Endodermal cell (in vitro differentiated cells): Measurements from ENCODE around the gene AUTS2. TPM values are rescaled to one million over a fixed set of nuclear protein-coding genes. Genes with fewer than 3 reads are reported as not detected.

ENCODE experiments used
- DNase-seq: peaks from one replicate; pipeline ENCODE4 v3.0.0-alpha.2; 2017
- H3K27ac ChIP-seq: 2 replicates; pipeline ENCODE4 v1.5.1; 2013; ENCODE audit warnings: mild to moderate bottlenecking, low read depth, low read length, moderate library complexity
- H3K27me3 ChIP-seq: 2 replicates; pipeline ENCODE4 v1.6.1; 2013; ENCODE audit warnings: mild to moderate bottlenecking, low read length, moderate library complexity; ENCODE audit not compliant: insufficient read depth, control insufficient read depth, poor library complexity, severe bottlenecking
- H3K36me3 ChIP-seq: 2 replicates; pipeline ENCODE4 v1.7.0; 2013; ENCODE audit warnings: mild to moderate bottlenecking, low read length, moderate library complexity; ENCODE audit not compliant: control insufficient read depth, insufficient read depth
- H3K4me1 ChIP-seq: one replicate; pipeline ENCODE4 v1.7.0; 2013; ENCODE audit warnings: low read length; ENCODE audit not compliant: control insufficient read depth, insufficient read depth
- H3K4me3 ChIP-seq: 2 replicates; pipeline ENCODE4 v1.5.1; 2013; ENCODE audit warnings: mild to moderate bottlenecking, low read length, moderate library complexity
- H3K9ac ChIP-seq: 2 replicates; pipeline ENCODE4 v1.6.1; 2013; ENCODE audit warnings: mild to moderate bottlenecking, low read length, moderate library complexity; ENCODE audit not compliant: poor library complexity, severe bottlenecking; ENCODE audit errors: extremely low read depth
- H3K9me3 ChIP-seq: 2 replicates; pipeline ENCODE4 v1.6.1; 2013; ENCODE audit warnings: mild to moderate bottlenecking, low read length, moderate library complexity; ENCODE audit not compliant: control insufficient read depth
- H3K27ac Mint-ChIP-seq: 2 replicates; pipeline ENCODE4 v1.8.0; 2020; ENCODE audit warnings: mixed read lengths
- H3K27me3 Mint-ChIP-seq: 2 replicates; pipeline ENCODE4 v1.8.0; 2021; ENCODE audit warnings: mild to moderate bottlenecking, mixed read lengths; ENCODE audit not compliant: insufficient read depth
- H3K36me3 Mint-ChIP-seq: 2 replicates; pipeline ENCODE4 v1.8.0; 2020; ENCODE audit warnings: low read depth, mixed read lengths
- H3K4me1 Mint-ChIP-seq: 2 replicates; pipeline ENCODE4 v1.8.0; 2020; ENCODE audit warnings: mixed read lengths
- H3K4me3 Mint-ChIP-seq: 2 replicates; pipeline ENCODE4 v1.8.0; 2020; ENCODE audit warnings: mild to moderate bottlenecking, moderate library complexity, mixed read lengths
- H3K9me3 Mint-ChIP-seq: 2 replicates; pipeline ENCODE4 v1.8.0; 2020; ENCODE audit warnings: mild to moderate bottlenecking, mixed read lengths
- WGBS, 2 experiments: methylation state at CpG; one replicate each; pipeline versions ENCODE4 v1.1.5 to v1.1.7; 2013; ENCODE audit warnings: missing lambda C conversion rate in 2 of 2, mixed read lengths in 1 of 2; ENCODE audit not compliant: insufficient coverage in 1 of 2, insufficient read length in 1 of 2; 5-methylcytosine and 5-hydroxymethylcytosine counted together
- total RNA-seq, 2 donors: library from RNA; stranded (reverse); fragmentation: NEBNext Ultra II Directional in 1 of 2; extraction: Animal tissue kit (Norgen Biotek cat#: 25700) in 1 of 2; gene quantifications; 2 replicates in 1 of 2; 3 replicates in 1 of 2; pipeline ENCODE4 v1.2.1, GENCODE V29; 2021
- TF ChIP-seq, protein P1 (sequence below): fragments of 200-600 bp; sonication (generic); conservative IDR thresholded peaks from 2 replicates; pipeline ENCODE4 v1.5.0; 2021; ENCODE audit warnings: antibody characterized with exemption, mild to moderate bottlenecking

The AUTS2 gene
- total RNA-seq, 2 donors from 2014 or later: 76.8 to 106 TPM

DNA sequence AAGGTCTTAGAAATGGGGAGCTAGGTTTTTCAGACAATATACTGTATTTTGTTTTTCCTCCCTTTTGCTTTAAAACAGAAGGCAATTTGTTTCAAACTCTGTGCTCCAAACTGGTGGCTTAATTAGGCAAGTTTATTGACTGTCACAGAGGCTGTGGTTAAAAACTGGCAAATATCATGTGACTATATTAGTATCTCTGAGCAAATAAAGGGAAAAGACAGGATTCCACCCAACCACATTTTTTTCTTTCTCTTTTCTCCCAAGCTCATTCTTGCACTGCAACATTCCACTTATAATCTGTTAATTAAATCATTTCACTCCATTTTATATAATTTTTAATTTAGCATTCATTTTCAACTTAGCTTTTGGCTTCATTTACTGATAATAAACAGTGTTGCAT, 615.8 kb downstream of the AUTS2 start:
- TF ChIP-seq, protein P1, sequence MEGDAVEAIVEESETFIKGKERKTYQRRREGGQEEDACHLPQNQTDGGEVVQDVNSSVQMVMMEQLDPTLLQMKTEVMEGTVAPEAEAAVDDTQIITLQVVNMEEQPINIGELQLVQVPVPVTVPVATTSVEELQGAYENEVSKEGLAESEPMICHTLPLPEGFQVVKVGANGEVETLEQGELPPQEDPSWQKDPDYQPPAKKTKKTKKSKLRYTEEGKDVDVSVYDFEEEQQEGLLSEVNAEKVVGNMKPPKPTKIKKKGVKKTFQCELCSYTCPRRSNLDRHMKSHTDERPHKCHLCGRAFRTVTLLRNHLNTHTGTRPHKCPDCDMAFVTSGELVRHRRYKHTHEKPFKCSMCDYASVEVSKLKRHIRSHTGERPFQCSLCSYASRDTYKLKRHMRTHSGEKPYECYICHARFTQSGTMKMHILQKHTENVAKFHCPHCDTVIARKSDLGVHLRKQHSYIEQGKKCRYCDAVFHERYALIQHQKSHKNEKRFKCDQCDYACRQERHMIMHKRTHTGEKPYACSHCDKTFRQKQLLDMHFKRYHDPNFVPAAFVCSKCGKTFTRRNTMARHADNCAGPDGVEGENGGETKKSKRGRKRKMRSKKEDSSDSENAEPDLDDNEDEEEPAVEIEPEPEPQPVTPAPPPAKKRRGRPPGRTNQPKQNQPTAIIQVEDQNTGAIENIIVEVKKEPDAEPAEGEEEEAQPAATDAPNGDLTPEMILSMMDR: no peak
- Mint-ChIP-seq H3K27ac (no peak overlapping the region), H3K36me3 (peaks cover 5% of the 10 kb centered on the region), H3K4me3 (no peak overlapping the region), H3K4me1 (peaks cover 20% of the 10 kb centered on the region), H3K9me3 (no peaks in the 10 kb centered on the region), H3K27me3 (no peaks in the 10 kb centered on the region)
- no peak for DNase-seq
- Histone ChIP-seq H3K27me3 (no peaks in the 10 kb centered on the region), H3K27ac (no peak overlapping the region), H3K36me3 (no peaks in the 10 kb centered on the region), H3K4me1 (peaks cover 14% of the 10 kb centered on the region), H3K9me3 (no peaks in the 10 kb centered on the region), H3K9ac (no peak overlapping the region), H3K4me3 (no peak overlapping the region)

GRCh38 chr7:70215491-70215890, 617.2 kb downstream of the AUTS2 start:
- 89 to 92% methylated on average over 1 of the region's 1 CpG for WGBS, 2 experiments
- peaks cover 20% of the 10 kb centered on the region for H3K4me1 Mint-ChIP-seq
- H3K9ac ChIP-seq: no peak overlapping the region
- no peak for DNase-seq
- no peaks in the 10 kb centered on the region for H3K36me3 ChIP-seq
- H3K27me3 ChIP-seq: no peaks in the 10 kb centered on the region
- peaks cover 11% of the 10 kb centered on the region for H3K4me1 ChIP-seq
- no peaks in the 10 kb centered on the region for H3K27me3 Mint-ChIP-seq
- H3K4me3 ChIP-seq: no peak overlapping the region
- no peak overlapping the region for H3K27ac ChIP-seq
- no peaks in the 10 kb centered on the region for H3K9me3 Mint-ChIP-seq
- H3K27ac Mint-ChIP-seq: no peak overlapping the region
- H3K9me3 ChIP-seq: no peaks in the 10 kb centered on the region
- H3K4me3 Mint-ChIP-seq: no peak overlapping the region
- TF ChIP-seq, protein P1: no peak
- peaks cover 5% of the 10 kb centered on the region for H3K36me3 Mint-ChIP-seq

DNA sequence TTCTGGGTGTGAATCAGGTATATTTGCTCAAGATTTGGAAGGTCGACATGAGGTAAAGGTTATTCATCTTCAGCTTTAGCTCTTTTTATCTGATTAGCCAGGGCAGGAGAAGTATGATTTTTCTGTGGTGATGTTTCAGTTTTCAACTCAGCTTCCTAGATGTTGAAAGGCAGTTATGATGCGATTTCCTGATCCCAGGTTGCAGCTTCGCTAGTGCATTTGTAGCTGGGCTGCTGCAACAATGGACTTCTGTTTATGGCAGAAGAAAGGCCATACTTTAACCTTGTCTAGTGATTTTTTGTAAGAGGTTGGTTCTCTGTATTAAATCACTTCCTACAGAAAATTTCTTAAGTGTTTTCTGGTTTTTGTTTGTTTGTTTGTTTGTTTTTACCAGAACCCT, 619.3 kb downstream of the AUTS2 start:
- H3K9me3 Mint-ChIP-seq: no peaks in the 10 kb centered on the region
- TF ChIP-seq, protein P1: no peak
- Histone ChIP-seq H3K27ac (no peak overlapping the region), H3K4me1 (peaks cover 8% of the 10 kb centered on the region), H3K9ac (no peak overlapping the region), H3K9me3 (no peaks in the 10 kb centered on the region), H3K27me3 (no peaks in the 10 kb centered on the region), H3K4me3 (no peak overlapping the region), H3K36me3 (no peaks in the 10 kb centered on the region)
- 86 to 100% methylated on average over 1 to 3 of the region's 3 CpGs for WGBS, 2 experiments
- H3K27ac Mint-ChIP-seq: no peak overlapping the region
- no peak for DNase-seq
- peaks cover 20% of the 10 kb centered on the region for H3K4me1 Mint-ChIP-seq
- no peaks in the 10 kb centered on the region for H3K36me3 Mint-ChIP-seq
- H3K27me3 Mint-ChIP-seq: no peaks in the 10 kb centered on the region
- H3K4me3 Mint-ChIP-seq: no peak overlapping the region
